H7 (cell line): ENCODE data around the gene C2orf76. TPM values are rescaled to one million over a fixed set of nuclear protein-coding genes. Genes with fewer than 3 reads are reported as not detected.
"Not testable (repeated sequence)": the region's sequence is repeated elsewhere in the genome, so short reads cannot be mapped to it uniquely, and the experiment has no call there.

Experiments
- DNase-seq: peaks from one replicate; pipeline ENCODE4 v3.0.0; 2012
- H3K27me3 ChIP-seq: 2 replicates; pipeline ENCODE4 v1.6.0; 2011; ENCODE audit warnings: mild to moderate bottlenecking, low read length; ENCODE audit not compliant: control insufficient read depth, insufficient read depth
- H3K36me3 ChIP-seq: replicated peaks from 2 replicates; pipeline ENCODE4 v1.5.1; 2011; ENCODE audit warnings: low read length; ENCODE audit not compliant: control insufficient read depth, insufficient read depth
- H3K4me3 ChIP-seq: 2 replicates; pipeline ENCODE4 v1.5.1; 2011; ENCODE audit warnings: low read depth, mild to moderate bottlenecking, control low read depth, low read length, moderate library complexity; ENCODE audit not compliant: insufficient read depth
- total RNA-seq: library from RNA; depleted of rRNA; stranded (reverse); fragments of >200 nt; shearing (Covaris generic); gene quantifications from 2 replicates; pipeline ENCODE4 v1.2.3, GENCODE V29; 2014

C2orf76 gene
- total RNA-seq, 1 experiment from 2014 or later, result 11.0 TPM

- Histone ChIP-seq H3K27me3 (no peaks in the 10 kb centered on the region), H3K4me3 (no peak overlapping the region)
- no peak for DNase-seq
Measured at GRCh38 chr2:119387381-119388129, 20.9 kb upstream of the C2orf76 start.

GRCh38 chr2:119385466-119385865 lies 18.8 kb upstream of the C2orf76 start:
- Histone ChIP-seq H3K27me3 (no peaks in the 10 kb centered on the region), H3K4me3 (no peak overlapping the region), H3K36me3 (no peaks in the 10 kb centered on the region)
- DNase-seq, result no peak

More at GRCh38 chr2:119387381-119388129, 20.9 kb upstream of the C2orf76 start:
- H3K36me3 ChIP-seq, result no peaks in the 10 kb centered on the region

GRCh38 chr2:119384971-119385370 lies 18.3 kb upstream of the C2orf76 start:
- no peak overlapping the region for H3K4me3 ChIP-seq
- no peaks in the 10 kb centered on the region for H3K27me3 ChIP-seq
- H3K36me3 ChIP-seq, result no peaks in the 10 kb centered on the region
- DNase-seq, result no peak

GRCh38 chr2:119383410-119384140 lies 16.9 kb upstream of the C2orf76 start:
- no peak for DNase-seq
- H3K27me3 ChIP-seq, result no peaks in the 10 kb centered on the region
- H3K36me3 ChIP-seq, result no peaks in the 10 kb centered on the region
- H3K4me3 ChIP-seq, result no peak overlapping the region

- Histone ChIP-seq H3K4me3 (no peak overlapping the region), H3K27me3 (no peaks in the 10 kb centered on the region), H3K36me3 (no peaks in the 10 kb centered on the region)
- DNase-seq, result no peak
Measured at GRCh38 chr2:119378566-119378965, 11.9 kb upstream of the C2orf76 start.

GRCh38 chr2:119377993-119378345 lies 11.3 kb upstream of the C2orf76 start:
- Histone ChIP-seq H3K36me3 (no peaks in the 10 kb centered on the region; the same call in none of the 2 replicates), H3K27me3 (no peaks in the 10 kb centered on the region), H3K4me3 (no peak overlapping the region)
- DNase-seq, result no peak

GRCh38 chr2:119377294-119377992 lies 10.8 kb upstream of the C2orf76 start:
- Histone ChIP-seq H3K36me3 (peaks cover 5% of the 10 kb centered on the region), H3K4me3 (no peak overlapping the region), H3K27me3 (no peaks in the 10 kb centered on the region)
- no peak for DNase-seq

- H3K36me3 ChIP-seq, result peaks cover 10% of the 10 kb centered on the region
- no peak overlapping the region for H3K4me3 ChIP-seq
- no peaks in the 10 kb centered on the region for H3K27me3 ChIP-seq
- DNase-seq, result no peak
Measured at GRCh38 chr2:119376810-119377209, 10.2 kb upstream of the C2orf76 start.

GRCh38 chr2:119376406-119376805 lies 9.8 kb upstream of the C2orf76 start:
- H3K36me3 ChIP-seq, result peaks cover 15% of the 10 kb centered on the region
- DNase-seq, H3K27me3 ChIP-seq, H3K4me3 ChIP-seq: not testable (repeated sequence)

- H3K36me3 ChIP-seq, result peaks cover 26% of the 10 kb centered on the region
- not testable (repeated sequence) for H3K27me3 ChIP-seq, DNase-seq, H3K4me3 ChIP-seq
Measured at GRCh38 chr2:119373907-119374745, 7.5 kb upstream of the C2orf76 start.

GRCh38 chr2:119372778-119373568 lies 6.3 kb upstream of the C2orf76 start:
- Histone ChIP-seq H3K27me3 (no peaks in the 10 kb centered on the region), H3K4me3 (no peak overlapping the region), H3K36me3 (peaks cover 31% of the 10 kb centered on the region)
- DNase-seq, result no peak

- Histone ChIP-seq H3K27me3 (no peaks in the 10 kb centered on the region), H3K36me3 (peaks cover 31% of the 10 kb centered on the region), H3K4me3 (no peak overlapping the region)
- DNase-seq, result no peak
Measured at GRCh38 chr2:119371111-119371510, 4.5 kb upstream of the C2orf76 start.

GRCh38 chr2:119369845-119370244 lies 3.2 kb upstream of the C2orf76 start:
- H3K4me3 ChIP-seq, result no peak overlapping the region

More at GRCh38 chr2:119369845-119370244, 3.2 kb upstream of the C2orf76 start:
- H3K27me3 ChIP-seq, result no peaks in the 10 kb centered on the region
- peaks cover 31% of the 10 kb centered on the region for H3K36me3 ChIP-seq
- DNase-seq, result no peak
